Breast epithelium (tissue), 3 donors: ENCODE data around the gene ERC1.

Experiments used
- CTCF ChIP-seq, 3 donors: fragments of 450-650 bp; IDR thresholded peaks; one replicate each; pipeline ENCODE4 v1.5.1; 2016 to 2017; ENCODE audit warnings: antibody characterized with exemption in 3 of 3, mild to moderate bottlenecking in 3 of 3, moderate library complexity in 3 of 3
- POLR2A ChIP-seq: fragments of 450-650 bp; IDR thresholded peaks from one replicate; pipeline ENCODE4 v1.6.1; 2016; ENCODE audit warnings: antibody characterized with exemption, mild to moderate bottlenecking, moderate library complexity
- POLR2AphosphoS5 ChIP-seq, 3 donors: sonication (generic); formaldehyde crosslinking; IDR thresholded peaks; one replicate each; pipeline ENCODE4 v1.6.1; 2017; ENCODE audit warnings: antibody characterized with exemption in 3 of 3

- TF ChIP-seq POLR2A (no peak), CTCF (IDR thresholded peaks at IDR 0.05) (no peak), POLR2AphosphoS5 (IDR thresholded peaks at IDR 0.05) (no peak)
Measured at GRCh38 chr12:1375323-1375722, 384.3 kb downstream of the ERC1 start.
